ENCODE data around the gene SLC2A6. TPM values are rescaled to one million over a fixed set of nuclear protein-coding genes. Genes with fewer than 3 reads are reported as not detected.
"Not testable (repeated sequence)": the region's sequence is repeated elsewhere in the genome, so short reads cannot be mapped to it uniquely, and the experiment has no call there.

SLC2A6 gene
- total RNA-seq, 4 donors from 2014 or later: 0.29 to 3.7 (median 0.49) TPM

GRCh38 chr9:133455936-133456335 is 23.0 kb downstream of the SLC2A6 start:
- H3K27me3 ChIP-seq: no peaks in the 10 kb centered on the region
- 83% methylated on average over 7 of the region's 11 CpGs for WGBS
- TF ChIP-seq POLR2AphosphoS5 (IDR thresholded peaks at IDR 0.05): no peak
- no peak for TF ChIP-seq CTCF (IDR thresholded peaks at IDR 0.05)
- TF ChIP-seq POLR2A (IDR thresholded peaks at IDR 0.05): no peak
- no peak for TF ChIP-seq EP300 (IDR thresholded peaks at IDR 0.05)

DNA sequence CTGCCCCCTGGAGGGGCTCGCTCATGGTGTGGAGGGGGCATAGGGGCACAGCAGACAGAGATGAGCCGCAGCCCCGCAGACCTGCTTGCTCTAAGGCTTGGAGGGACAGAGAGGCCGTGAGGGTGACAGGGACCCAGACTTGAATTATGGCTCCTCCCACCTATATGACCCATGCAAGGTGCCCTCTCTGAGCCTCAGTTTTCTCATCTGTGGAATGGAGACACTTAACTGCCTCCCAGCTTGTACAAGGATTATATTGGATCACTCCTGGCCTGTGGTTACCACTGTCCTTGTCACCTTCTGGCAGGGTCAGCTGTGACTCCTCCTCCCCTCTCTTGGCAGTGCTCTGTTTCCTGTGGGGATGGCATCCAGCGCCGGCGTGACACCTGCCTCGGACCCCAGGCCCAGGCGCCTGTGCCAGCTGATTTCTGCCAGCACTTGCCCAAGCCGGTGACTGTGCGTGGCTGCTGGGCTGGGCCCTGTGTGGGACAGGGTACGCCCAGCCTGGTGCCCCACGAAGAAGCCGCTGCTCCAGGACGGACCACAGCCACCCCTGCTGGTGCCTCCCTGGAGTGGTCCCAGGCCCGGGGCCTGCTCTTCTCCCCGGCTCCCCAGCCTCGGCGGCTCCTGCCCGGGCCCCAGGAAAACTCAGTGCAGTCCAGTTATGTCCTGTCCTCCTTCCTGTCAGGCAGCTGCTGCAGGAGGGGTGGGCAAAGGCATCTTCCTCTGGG is 23.8 kb downstream of the SLC2A6 start:
- no peak overlapping the region for H3K27ac ChIP-seq
- TF ChIP-seq POLR2AphosphoS5 (IDR thresholded peaks at IDR 0.05) (no peak), CTCF (IDR thresholded peaks at IDR 0.05) (no peak), EP300 (IDR thresholded peaks at IDR 0.05) (no peak), POLR2A (IDR thresholded peaks at IDR 0.05) (no peak)
- no peaks in the 10 kb centered on the region for H3K27me3 ChIP-seq
- no peak overlapping the region for H3K4me3 ChIP-seq
- WGBS: 95% methylated on average over 8 of the region's 20 CpGs
- H3K4me1 ChIP-seq: peaks cover under 1% of the 10 kb centered on the region
- no peak for DNase-seq (ENCODE audit: low spot score in 2 of 2)
- no peaks in the 10 kb centered on the region for H3K9me3 ChIP-seq
- no peaks in the 10 kb centered on the region for H3K36me3 ChIP-seq

More at GRCh38 chr9:133455936-133456335, 23.0 kb downstream of the SLC2A6 start:
- H3K4me1 ChIP-seq: peaks cover 9% of the 10 kb centered on the region
- no peaks in the 10 kb centered on the region for H3K36me3 ChIP-seq
- no peak for DNase-seq (ENCODE audit: low spot score in 2 of 2)
- H3K27ac ChIP-seq: no peak overlapping the region
- no peak overlapping the region for H3K4me3 ChIP-seq
- H3K9me3 ChIP-seq: no peaks in the 10 kb centered on the region

DNA sequence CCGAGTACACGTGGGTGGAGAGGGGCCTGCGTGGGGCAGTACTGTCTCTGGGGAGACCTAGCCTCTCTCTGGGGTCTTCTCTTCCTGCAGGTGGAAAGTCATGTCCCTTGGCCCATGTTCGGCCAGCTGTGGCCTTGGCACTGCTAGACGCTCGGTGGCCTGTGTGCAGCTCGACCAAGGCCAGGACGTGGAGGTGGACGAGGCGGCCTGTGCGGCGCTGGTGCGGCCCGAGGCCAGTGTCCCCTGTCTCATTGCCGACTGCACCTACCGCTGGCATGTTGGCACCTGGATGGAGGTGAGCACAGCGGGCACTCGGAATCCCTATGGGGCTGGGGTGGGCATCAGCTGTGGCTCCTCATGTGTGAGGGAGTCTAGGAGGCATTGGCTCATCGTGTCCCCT is 24.6 kb downstream of the SLC2A6 start:
- Histone ChIP-seq H3K36me3 (no peaks in the 10 kb centered on the region), H3K27me3 (no peaks in the 10 kb centered on the region), H3K4me1 (no peaks in the 10 kb centered on the region), H3K27ac (no peak overlapping the region), H3K9me3 (no peaks in the 10 kb centered on the region), H3K4me3 (no peak overlapping the region)
- TF ChIP-seq POLR2A (IDR thresholded peaks at IDR 0.05): no peak
- TF ChIP-seq EP300 (IDR thresholded peaks at IDR 0.05): no peak
- no peak for TF ChIP-seq POLR2AphosphoS5 (IDR thresholded peaks at IDR 0.05)
- no peak for TF ChIP-seq CTCF (IDR thresholded peaks at IDR 0.05)
- no peak for DNase-seq (ENCODE audit: low spot score in 2 of 2)
- 96% methylated on average over 8 of the region's 19 CpGs for WGBS

DNA sequence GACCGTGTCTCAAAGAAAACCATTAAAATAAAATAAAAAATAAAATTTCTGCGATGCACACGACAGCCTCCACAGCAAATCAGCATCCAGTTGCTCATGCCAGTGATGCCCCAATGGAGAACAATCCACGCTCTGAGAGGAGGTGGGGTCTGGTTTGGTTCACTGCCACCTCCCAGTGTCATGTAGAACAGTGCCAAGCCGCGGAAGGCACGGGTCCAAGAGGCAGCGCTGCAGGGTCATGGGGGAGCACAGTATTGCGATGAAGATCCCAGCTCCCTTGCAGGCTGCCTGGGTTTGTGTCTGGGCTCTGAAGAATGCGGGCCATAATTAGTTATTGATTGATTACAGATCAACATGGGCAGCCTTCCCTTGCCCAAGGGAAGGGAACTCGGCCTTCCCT is 25.2 kb downstream of the SLC2A6 start:
- no peaks in the 10 kb centered on the region for H3K36me3 ChIP-seq
- WGBS: 67% methylated on average over 11 of the region's 11 CpGs
- no peak overlapping the region for H3K4me3 ChIP-seq
- H3K4me1 ChIP-seq: no peaks in the 10 kb centered on the region
- no peaks in the 10 kb centered on the region for H3K27me3 ChIP-seq
- no peak for TF ChIP-seq POLR2A (IDR thresholded peaks at IDR 0.05)
- TF ChIP-seq EP300 (IDR thresholded peaks at IDR 0.05): no peak
- no peak for TF ChIP-seq CTCF (IDR thresholded peaks at IDR 0.05)
- no peak for TF ChIP-seq POLR2AphosphoS5 (IDR thresholded peaks at IDR 0.05)
- H3K27ac ChIP-seq: no peak overlapping the region
- no peak for DNase-seq (ENCODE audit: low spot score in 2 of 2)
- no peaks in the 10 kb centered on the region for H3K9me3 ChIP-seq

- Histone ChIP-seq H3K4me1 (no peaks in the 10 kb centered on the region), H3K27ac (no peak overlapping the region), H3K36me3 (no peaks in the 10 kb centered on the region), H3K4me3 (no peak overlapping the region), H3K9me3 (no peaks in the 10 kb centered on the region), H3K27me3 (no peaks in the 10 kb centered on the region)
- WGBS: 87% methylated on average over 7 of the region's 7 CpGs
- no peak for DNase-seq (ENCODE audit: low spot score in 2 of 2)
- no peak for TF ChIP-seq POLR2A (IDR thresholded peaks at IDR 0.05)
- no peak for TF ChIP-seq CTCF (IDR thresholded peaks at IDR 0.05)
- no peak for TF ChIP-seq POLR2AphosphoS5 (IDR thresholded peaks at IDR 0.05)
- no peak for TF ChIP-seq EP300 (IDR thresholded peaks at IDR 0.05)
Observed at GRCh38 chr9:133452562-133452961, 26.3 kb downstream of the SLC2A6 start.

GRCh38 chr9:133451865-133452264 is 27.0 kb downstream of the SLC2A6 start:
- not testable (repeated sequence) for DNase-seq (ENCODE audit: low spot score in 2 of 2); H3K4me1 ChIP-seq; H3K36me3 ChIP-seq; H3K9me3 ChIP-seq; H3K27me3 ChIP-seq; H3K27ac ChIP-seq; H3K4me3 ChIP-seq
- WGBS: 96% methylated on average over 5 of the region's 5 CpGs
